ENCODE data around the gene ACVR2A.

GRCh38 chr2:147847746-147848391, 3.0 kb downstream of the ACVR2A start:
- TF ChIP-seq, protein P1, sequence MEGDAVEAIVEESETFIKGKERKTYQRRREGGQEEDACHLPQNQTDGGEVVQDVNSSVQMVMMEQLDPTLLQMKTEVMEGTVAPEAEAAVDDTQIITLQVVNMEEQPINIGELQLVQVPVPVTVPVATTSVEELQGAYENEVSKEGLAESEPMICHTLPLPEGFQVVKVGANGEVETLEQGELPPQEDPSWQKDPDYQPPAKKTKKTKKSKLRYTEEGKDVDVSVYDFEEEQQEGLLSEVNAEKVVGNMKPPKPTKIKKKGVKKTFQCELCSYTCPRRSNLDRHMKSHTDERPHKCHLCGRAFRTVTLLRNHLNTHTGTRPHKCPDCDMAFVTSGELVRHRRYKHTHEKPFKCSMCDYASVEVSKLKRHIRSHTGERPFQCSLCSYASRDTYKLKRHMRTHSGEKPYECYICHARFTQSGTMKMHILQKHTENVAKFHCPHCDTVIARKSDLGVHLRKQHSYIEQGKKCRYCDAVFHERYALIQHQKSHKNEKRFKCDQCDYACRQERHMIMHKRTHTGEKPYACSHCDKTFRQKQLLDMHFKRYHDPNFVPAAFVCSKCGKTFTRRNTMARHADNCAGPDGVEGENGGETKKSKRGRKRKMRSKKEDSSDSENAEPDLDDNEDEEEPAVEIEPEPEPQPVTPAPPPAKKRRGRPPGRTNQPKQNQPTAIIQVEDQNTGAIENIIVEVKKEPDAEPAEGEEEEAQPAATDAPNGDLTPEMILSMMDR (IDR thresholded peaks at IDR 0.05) = no peak
- no peak for TF ChIP-seq POLR2A (IDR thresholded peaks at IDR 0.05)

Measured in esophagus squamous epithelium (tissue), 4 donors.